HL-60/S4 treated with retinoic acid at 250 ng/mL for 4 days and 3 days (cell line): ENCODE data around the gene SYT5.

ENCODE experiments used
- in situ Hi-C: fragments of 300-500 bp; cut with MboI; formaldehyde crosslinking; loops from 2 replicates; pipeline ENCODE4 v1.7.0; 2022; ENCODE audit warnings: low sequenced_read_pairs

The SYT5 gene

GRCh38 chr19:55149078-55150003, 30.7 kb downstream of the SYT5 start, which contains the start of gene TNNT1:
TSS of gene TNNT1 (minus strand) at chr19:55149206. CDS start at chr19:55147157, 2,049 bp downstream.
- in situ Hi-C loops = loop anchor here (10.0 kb wide), 1 partner anchor 475 kb away; the partner anchor contains the start of gene ZNF784

DNA sequence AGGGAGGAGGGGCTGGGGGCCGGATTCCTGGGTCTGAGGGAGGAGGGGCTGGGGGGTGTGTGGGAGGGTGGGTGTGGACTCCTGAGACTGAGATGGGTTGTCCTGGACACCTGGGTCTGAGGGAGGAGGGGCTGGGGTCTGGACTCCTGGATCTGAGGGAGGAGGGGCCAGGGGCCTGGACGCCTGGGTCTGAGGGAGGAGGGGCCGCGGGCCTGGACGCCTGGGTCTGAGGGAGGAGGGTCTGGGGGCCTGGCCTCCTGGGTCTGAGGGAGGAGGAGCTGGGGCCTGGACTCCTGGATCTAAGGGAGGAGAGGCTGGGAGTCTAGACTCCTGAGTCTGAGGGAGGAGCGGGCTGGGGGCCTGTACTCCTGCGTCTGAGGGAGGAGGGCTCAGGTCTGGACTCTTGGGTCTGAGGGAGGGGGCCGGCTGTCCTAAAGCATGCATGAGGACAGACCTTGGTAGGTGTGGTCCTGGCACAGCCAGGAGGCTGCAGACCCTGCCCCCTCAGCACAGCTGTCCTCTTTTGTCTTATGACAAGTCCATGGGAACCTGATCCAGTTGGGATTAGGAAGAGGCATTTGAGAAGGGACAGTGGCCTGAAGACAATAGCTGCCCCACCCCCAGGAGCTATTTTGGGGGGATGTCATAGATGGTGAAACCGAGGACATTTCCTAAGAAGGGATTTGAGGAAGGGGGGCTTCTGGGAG, 32.4 kb downstream of the SYT5 start:
- in situ Hi-C loops = no loop called here

DNA sequence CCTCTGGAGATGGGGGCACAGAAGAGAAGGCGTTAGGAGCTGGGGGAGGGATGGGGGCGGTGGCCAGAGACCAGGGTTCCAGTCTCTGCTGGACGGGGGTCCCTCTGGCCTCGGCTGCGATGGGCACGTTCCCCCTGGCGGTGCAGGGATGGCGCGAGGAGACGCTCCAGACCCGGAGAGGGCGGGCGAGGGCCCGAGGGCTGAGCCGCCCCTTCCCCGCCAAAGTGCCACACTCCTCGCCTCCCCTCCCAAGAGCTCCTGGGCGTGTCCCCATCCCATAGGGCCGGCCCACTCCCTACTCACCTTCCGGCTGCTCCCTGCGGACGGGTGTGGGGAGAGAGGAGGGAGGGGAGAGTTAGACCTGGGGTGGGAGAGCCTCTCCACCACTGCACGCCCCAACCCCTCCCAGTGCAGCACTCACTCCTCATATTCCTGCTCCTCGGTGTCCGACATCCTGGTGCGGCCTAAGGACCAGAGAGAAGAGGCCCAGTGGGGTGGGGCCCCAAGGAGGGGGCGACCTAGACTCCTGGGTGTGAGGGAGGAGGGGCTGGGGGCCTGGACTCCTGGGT, 33.3 kb downstream of the SYT5 start:
- in situ Hi-C loops = no loop called here

DNA sequence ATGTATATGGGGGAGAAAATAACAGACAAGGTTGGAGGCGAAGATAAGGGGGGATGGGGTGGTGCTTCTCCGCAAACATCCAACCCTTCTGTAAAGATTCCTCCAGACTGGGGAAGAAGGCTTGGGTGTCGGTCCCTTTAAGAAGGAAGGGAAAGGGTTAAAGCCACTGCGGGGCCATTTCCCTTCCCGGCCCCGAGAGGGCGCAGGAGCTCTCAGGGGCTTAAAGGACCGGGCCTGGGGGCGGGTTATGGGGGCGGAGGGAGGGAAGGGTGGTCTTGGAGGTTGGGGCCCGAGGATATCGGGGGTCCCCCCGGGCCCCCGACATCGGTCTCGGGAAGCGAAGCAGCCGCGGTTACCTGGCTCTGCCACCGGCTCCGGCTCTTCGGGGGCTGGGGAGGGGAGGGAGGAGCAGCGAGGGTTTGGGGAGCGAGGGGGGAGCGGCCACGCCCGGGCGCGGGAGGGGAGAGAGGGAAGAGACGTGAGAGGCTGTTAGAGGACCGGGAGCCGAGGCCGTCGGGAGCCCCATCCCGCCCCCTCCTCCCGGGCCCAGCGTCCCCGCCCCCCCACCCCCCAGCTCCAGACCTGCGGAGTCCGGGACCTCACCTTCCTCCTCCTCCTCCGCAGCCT, 33.9 kb downstream of the SYT5 start:
- in situ Hi-C loops = no loop called here

DNA sequence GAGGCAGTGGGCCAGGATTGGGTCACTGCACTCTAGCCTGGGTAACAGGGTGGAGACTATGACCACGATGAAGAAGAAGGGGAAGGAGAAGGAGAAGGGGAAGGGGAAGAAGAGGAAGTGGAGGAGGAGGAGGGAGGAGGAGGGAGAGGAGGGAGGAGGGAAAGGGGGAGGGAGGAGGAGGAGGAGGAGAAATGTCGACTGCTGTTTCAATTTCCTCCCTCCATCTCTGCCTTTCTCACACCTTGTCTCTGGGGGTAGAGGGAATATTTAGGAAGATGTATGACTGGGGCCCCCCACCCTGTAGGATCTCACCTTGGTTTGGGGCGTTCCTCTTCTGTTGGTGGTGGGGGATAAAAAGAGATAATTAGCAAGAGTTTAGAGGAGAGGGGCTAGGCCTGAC, 34.9 kb downstream of the SYT5 start:
- in situ Hi-C loops = no loop called here

- in situ Hi-C loops = no loop called here
Observed at GRCh38 chr19:55141696-55142095, 38.4 kb downstream of the SYT5 start.

DNA sequence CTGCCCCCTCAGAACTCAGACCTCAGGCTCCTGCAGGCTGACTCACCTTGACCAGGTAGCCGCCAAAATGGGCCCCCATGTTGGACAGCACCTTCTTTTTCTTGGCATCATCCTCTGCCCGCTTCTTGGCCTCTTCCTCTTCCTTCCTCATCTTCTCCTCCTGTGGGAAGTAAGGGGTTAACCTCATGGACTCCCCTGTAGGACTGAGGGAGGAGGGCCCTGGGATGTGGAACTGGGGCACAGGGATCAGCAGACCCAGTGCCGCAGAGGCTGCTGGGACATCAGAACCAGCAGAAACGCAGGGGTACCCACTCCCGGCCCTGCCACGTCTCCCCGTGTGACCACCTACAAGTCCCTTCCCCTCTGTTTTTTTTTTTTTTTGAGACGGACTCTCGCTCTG, 42.2 kb downstream of the SYT5 start:
- in situ Hi-C loops = no loop called here

DNA sequence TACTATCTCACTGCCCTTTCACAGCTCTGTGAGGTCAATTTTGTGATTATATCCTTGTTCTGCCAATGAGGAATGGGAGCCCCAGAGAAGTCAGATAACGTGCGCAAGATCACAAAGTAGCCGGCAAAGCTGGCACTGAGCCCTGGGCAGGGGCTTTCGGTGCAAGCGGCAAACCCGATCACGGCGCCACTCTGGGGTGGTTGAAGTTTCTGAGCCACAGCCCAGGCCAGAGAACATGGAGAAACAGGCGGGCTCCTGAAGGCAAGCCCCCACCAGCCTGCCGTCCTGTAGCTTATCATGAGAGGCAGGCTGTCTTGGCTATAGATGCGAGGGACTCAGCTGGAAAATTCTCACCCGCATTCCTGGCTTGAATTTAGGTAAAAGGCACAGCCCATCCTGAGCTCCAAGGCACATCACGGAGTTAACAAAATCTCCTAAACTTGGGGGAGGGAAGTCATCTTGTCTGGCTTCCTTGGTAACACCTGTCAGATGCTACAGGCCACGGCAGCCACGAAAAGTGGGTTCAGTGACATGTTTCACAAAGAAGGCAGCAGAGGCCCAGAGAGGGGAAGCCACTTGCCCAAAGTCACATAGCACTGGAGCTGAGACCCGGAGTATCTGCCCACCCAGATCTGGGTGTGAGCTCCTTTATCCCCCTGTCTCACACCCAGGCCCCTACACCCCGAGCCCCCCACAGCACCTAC, 43.5 kb downstream of the SYT5 start:
- in situ Hi-C loops = no loop called here

GRCh38 chr19:55134736-55135135, 45.4 kb downstream of the SYT5 start:
- in situ Hi-C loops = no loop called here

DNA sequence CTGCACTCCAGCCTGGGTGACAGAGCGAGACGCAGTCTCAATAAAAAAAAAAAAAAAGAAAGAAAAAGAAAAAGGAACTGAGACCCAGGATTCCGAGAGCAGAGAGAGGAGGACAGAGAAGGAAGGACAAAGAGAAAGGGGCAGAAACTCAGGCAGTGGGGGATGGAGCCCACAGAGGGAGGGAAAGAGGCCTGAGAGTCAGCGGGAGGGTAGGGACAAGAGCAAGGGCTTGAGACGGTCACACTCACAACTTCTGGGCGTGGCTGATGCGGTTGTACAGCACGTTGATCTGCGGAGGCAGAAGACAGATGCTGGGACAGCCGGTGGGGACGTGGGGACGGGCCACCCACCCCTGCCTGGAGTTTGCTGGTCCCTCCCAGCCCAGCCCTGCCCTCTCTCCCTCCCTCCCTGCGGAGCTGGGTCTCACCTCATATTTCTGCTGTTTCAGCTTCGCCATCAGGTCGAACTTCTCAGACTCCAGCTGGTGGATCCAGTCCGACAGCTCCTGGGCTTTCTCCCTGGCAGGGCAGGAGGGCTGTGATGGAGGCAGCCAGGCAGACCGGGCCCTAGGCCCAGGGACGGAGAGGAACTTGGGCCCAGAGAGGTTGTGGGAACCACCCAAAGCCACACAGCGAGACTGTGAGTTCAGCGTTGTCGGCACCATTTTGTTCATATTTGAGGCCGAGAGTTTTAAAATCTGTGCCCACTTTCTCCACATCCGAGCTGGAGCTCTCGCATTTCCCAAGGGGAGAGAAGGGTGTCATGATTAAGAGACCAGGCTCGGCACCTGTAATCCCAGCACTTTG, 46.2 kb downstream of the SYT5 start:
- in situ Hi-C loops = no loop called here

- in situ Hi-C loops = no loop called here
Observed at GRCh38 chr19:55132453-55133129, 47.5 kb downstream of the SYT5 start.

GRCh38 chr19:55131421-55131820, 48.7 kb downstream of the SYT5 start:
- in situ Hi-C loops = no loop called here
